ENCODE results near the gene ADA. TPM values are rescaled to one million over a fixed set of nuclear protein-coding genes. Genes with fewer than 3 reads are reported as not detected.

The ADA gene
- polyA plus RNA-seq, 1 donor from 2014 or later: 0.56 TPM

- no peak overlapping the region for H3K4me3 ChIP-seq (ENCODE audit: low read length)
- no peaks in the 10 kb centered on the region for H3K36me3 ChIP-seq (ENCODE audit: insufficient read depth, low read length)
- no peaks in the 10 kb centered on the region for H3K27me3 ChIP-seq (ENCODE audit: insufficient read depth, low read depth, low read length)
- H3K9me2 ChIP-seq (ENCODE audit: insufficient read depth, low read length): no peaks in the 10 kb centered on the region
- no peaks in the 10 kb centered on the region for H3K9me3 ChIP-seq (ENCODE audit: low read length)
- TF ChIP-seq EP300 (conservative IDR thresholded peaks at IDR 0.05; ENCODE audit: poor library complexity, severe bottlenecking) (no peak), RAD21 (conservative IDR thresholded peaks at IDR 0.05) (no peak), SMC3 (conservative IDR thresholded peaks at IDR 0.05; ENCODE audit: poor library complexity) (no peak), POLR2AphosphoS5 (IDR thresholded peaks at IDR 0.05) (no peak), EZH2 (IDR thresholded peaks at IDR 0.05; ENCODE audit: borderline replicate concordance, insufficient read depth, low read length, poor library complexity, severe bottlenecking) (no peak), TAF1 (IDR thresholded peaks at IDR 0.05; ENCODE audit: low read depth) (no peak), MXI1 (conservative IDR thresholded peaks at IDR 0.05; ENCODE audit: poor library complexity, severe bottlenecking) (no peak)
- TF ChIP-seq, protein P1, sequence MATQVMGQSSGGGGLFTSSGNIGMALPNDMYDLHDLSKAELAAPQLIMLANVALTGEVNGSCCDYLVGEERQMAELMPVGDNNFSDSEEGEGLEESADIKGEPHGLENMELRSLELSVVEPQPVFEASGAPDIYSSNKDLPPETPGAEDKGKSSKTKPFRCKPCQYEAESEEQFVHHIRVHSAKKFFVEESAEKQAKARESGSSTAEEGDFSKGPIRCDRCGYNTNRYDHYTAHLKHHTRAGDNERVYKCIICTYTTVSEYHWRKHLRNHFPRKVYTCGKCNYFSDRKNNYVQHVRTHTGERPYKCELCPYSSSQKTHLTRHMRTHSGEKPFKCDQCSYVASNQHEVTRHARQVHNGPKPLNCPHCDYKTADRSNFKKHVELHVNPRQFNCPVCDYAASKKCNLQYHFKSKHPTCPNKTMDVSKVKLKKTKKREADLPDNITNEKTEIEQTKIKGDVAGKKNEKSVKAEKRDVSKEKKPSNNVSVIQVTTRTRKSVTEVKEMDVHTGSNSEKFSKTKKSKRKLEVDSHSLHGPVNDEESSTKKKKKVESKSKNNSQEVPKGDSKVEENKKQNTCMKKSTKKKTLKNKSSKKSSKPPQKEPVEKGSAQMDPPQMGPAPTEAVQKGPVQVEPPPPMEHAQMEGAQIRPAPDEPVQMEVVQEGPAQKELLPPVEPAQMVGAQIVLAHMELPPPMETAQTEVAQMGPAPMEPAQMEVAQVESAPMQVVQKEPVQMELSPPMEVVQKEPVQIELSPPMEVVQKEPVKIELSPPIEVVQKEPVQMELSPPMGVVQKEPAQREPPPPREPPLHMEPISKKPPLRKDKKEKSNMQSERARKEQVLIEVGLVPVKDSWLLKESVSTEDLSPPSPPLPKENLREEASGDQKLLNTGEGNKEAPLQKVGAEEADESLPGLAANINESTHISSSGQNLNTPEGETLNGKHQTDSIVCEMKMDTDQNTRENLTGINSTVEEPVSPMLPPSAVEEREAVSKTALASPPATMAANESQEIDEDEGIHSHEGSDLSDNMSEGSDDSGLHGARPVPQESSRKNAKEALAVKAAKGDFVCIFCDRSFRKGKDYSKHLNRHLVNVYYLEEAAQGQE (IDR thresholded peaks at IDR 0.05; ENCODE audit: borderline replicate concordance): no peak
- TF ChIP-seq, protein P2, sequence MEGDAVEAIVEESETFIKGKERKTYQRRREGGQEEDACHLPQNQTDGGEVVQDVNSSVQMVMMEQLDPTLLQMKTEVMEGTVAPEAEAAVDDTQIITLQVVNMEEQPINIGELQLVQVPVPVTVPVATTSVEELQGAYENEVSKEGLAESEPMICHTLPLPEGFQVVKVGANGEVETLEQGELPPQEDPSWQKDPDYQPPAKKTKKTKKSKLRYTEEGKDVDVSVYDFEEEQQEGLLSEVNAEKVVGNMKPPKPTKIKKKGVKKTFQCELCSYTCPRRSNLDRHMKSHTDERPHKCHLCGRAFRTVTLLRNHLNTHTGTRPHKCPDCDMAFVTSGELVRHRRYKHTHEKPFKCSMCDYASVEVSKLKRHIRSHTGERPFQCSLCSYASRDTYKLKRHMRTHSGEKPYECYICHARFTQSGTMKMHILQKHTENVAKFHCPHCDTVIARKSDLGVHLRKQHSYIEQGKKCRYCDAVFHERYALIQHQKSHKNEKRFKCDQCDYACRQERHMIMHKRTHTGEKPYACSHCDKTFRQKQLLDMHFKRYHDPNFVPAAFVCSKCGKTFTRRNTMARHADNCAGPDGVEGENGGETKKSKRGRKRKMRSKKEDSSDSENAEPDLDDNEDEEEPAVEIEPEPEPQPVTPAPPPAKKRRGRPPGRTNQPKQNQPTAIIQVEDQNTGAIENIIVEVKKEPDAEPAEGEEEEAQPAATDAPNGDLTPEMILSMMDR (IDR thresholded peaks at IDR 0.05; ENCODE audit: poor library complexity, severe bottlenecking): no peak
- no peaks in the 10 kb centered on the region for H3K79me2 ChIP-seq (replicated peaks; ENCODE audit: insufficient read depth, low read length)
- no peak overlapping the region for H3K27ac ChIP-seq (ENCODE audit: low read length)
- no peak overlapping the region for H3K9ac ChIP-seq (ENCODE audit: low read length)
- no peak overlapping the region for H2AFZ ChIP-seq (ENCODE audit: low read depth, low read length)
- H3K4me2 ChIP-seq (ENCODE audit: low read length): no peak overlapping the region
- no peaks in the 10 kb centered on the region for H3F3A ChIP-seq (ENCODE audit: insufficient read depth, low read length, poor library complexity, severe bottlenecking)
- no peaks in the 10 kb centered on the region for H4K20me1 ChIP-seq (ENCODE audit: insufficient read depth)
These were observed 11.0 kb downstream of the ADA start for GRCh38 chr20:44640522-44640921.

GRCh38 chr20:44637522-44638372 is 13.8 kb downstream of the ADA start:
- Histone ChIP-seq H3K9me2 (ENCODE audit: insufficient read depth, low read length) (no peaks in the 10 kb centered on the region), H2AFZ (ENCODE audit: low read depth, low read length) (no peak overlapping the region), H3K27ac (ENCODE audit: low read length) (no peak overlapping the region), H3K4me2 (ENCODE audit: low read length) (no peak overlapping the region), H3K36me3 (ENCODE audit: insufficient read depth, low read length) (no peaks in the 10 kb centered on the region), H3K27me3 (ENCODE audit: insufficient read depth, low read depth, low read length) (no peaks in the 10 kb centered on the region), H3K9ac (ENCODE audit: low read length) (no peak overlapping the region), H3K9me3 (ENCODE audit: low read length) (no peaks in the 10 kb centered on the region), H3F3A (ENCODE audit: insufficient read depth, low read length, poor library complexity, severe bottlenecking) (no peaks in the 10 kb centered on the region), H3K4me3 (ENCODE audit: low read length) (no peak overlapping the region), H3K79me2 (replicated peaks; ENCODE audit: insufficient read depth, low read length) (no peaks in the 10 kb centered on the region), H4K20me1 (ENCODE audit: insufficient read depth) (no peaks in the 10 kb centered on the region)
- TF ChIP-seq RAD21 (conservative IDR thresholded peaks at IDR 0.05) (no peak), EZH2 (IDR thresholded peaks at IDR 0.05; ENCODE audit: borderline replicate concordance, insufficient read depth, low read length, poor library complexity, severe bottlenecking) (no peak), SMC3 (conservative IDR thresholded peaks at IDR 0.05; ENCODE audit: poor library complexity) (no peak), POLR2AphosphoS5 (IDR thresholded peaks at IDR 0.05) (no peak), EP300 (conservative IDR thresholded peaks at IDR 0.05; ENCODE audit: poor library complexity, severe bottlenecking) (no peak), MXI1 (conservative IDR thresholded peaks at IDR 0.05; ENCODE audit: poor library complexity, severe bottlenecking) (no peak), TAF1 (IDR thresholded peaks at IDR 0.05; ENCODE audit: low read depth) (no peak)
- TF ChIP-seq, protein P2 (IDR thresholded peaks at IDR 0.05; ENCODE audit: poor library complexity, severe bottlenecking): no peak
- TF ChIP-seq, protein P1 (IDR thresholded peaks at IDR 0.05; ENCODE audit: borderline replicate concordance): no peak

All from neural cell (in vitro differentiated cells).